CD8-positive, alpha-beta memory T cell (primary cell): ENCODE results near the gene DBNDD2. TPM values are rescaled to one million over a fixed set of nuclear protein-coding genes. Genes with fewer than 3 reads are reported as not detected.

Experiments used
- CTCF ChIA-PET: fragments of 350-600 bp; sonication (Branson Sonifier 250); formaldehyde crosslinking; loops from one replicate; lab custom pipeline; 2021; ENCODE audit warnings: antibody characterized with exemption; lab: Charles Lee
- POLR2A ChIA-PET: fragments of 350-600 bp; sonication (Branson Sonifier 250); formaldehyde crosslinking; loops from one replicate; lab custom pipeline; 2021; ENCODE audit warnings: antibody characterized with exemption; lab: Charles Lee
- DNase-seq, 5 donors: peaks; one replicate each; pipeline versions ENCODE4 v3.0.0 to v3.0.0-alpha.2; 2020 to 2022; ENCODE audit warnings: mixed read lengths in 1 of 5
- H3K27ac ChIP-seq: one replicate; pipeline ENCODE4 v1.7.0; 2013; ENCODE audit warnings: low read depth, mild to moderate bottlenecking, low read length, moderate library complexity
- H3K27me3 ChIP-seq: 2 replicates; pipeline ENCODE4 v1.7.0; 2013; ENCODE audit warnings: low read length, mild to moderate bottlenecking; ENCODE audit not compliant: insufficient read depth, poor library complexity, severe bottlenecking
- H3K36me3 ChIP-seq: 2 replicates; pipeline ENCODE4 v1.7.0; 2013; ENCODE audit warnings: mild to moderate bottlenecking, low read length, moderate library complexity; ENCODE audit not compliant: insufficient read depth
- H3K4me1 ChIP-seq: 2 replicates; pipeline ENCODE4 v1.7.0; 2013; ENCODE audit warnings: mild to moderate bottlenecking, low read length, moderate library complexity; ENCODE audit not compliant: insufficient read depth
- H3K4me3 ChIP-seq: 2 replicates; pipeline ENCODE4 v1.7.0; 2013; ENCODE audit warnings: mild to moderate bottlenecking, low read length
- H3K9me3 ChIP-seq: 2 replicates; pipeline ENCODE4 v1.7.0; 2013; ENCODE audit warnings: mild to moderate bottlenecking, low read length
- H3K27ac Mint-ChIP-seq, 8 donors: one replicate each; pipeline ENCODE4 v1.8.0; 2020 to 2021; ENCODE audit warnings: mixed read lengths in 8 of 8, mild to moderate bottlenecking in 6 of 8, inconsistent platforms in 3 of 8, moderate library complexity in 3 of 8
- H3K27me3 Mint-ChIP-seq, 2 donors: one replicate each; pipeline ENCODE4 v1.8.0; 2020 to 2021; ENCODE audit warnings: mixed read lengths in 2 of 2, mild to moderate bottlenecking in 1 of 2, moderate library complexity in 1 of 2
- H3K36me3 Mint-ChIP-seq, 3 donors: one replicate each; pipeline ENCODE4 v1.8.0; 2020 to 2021; ENCODE audit warnings: mixed read lengths in 3 of 3, inconsistent platforms in 1 of 3, mild to moderate bottlenecking in 1 of 3
- H3K4me1 Mint-ChIP-seq, 3 donors: one replicate each; pipeline ENCODE4 v1.8.0; 2020 to 2021; ENCODE audit warnings: mixed read lengths in 3 of 3, inconsistent platforms in 1 of 3, mild to moderate bottlenecking in 1 of 3
- H3K4me3 Mint-ChIP-seq, 7 donors: one replicate each; pipeline ENCODE4 v1.8.0; 2020 to 2021; ENCODE audit warnings: mixed read lengths in 7 of 7, mild to moderate bottlenecking in 6 of 7, moderate library complexity in 4 of 7, inconsistent platforms in 2 of 7
- H3K9me3 Mint-ChIP-seq, 5 donors: one replicate each; pipeline ENCODE4 v1.8.0; 2020 to 2022; ENCODE audit warnings: mixed read lengths in 5 of 5, mild to moderate bottlenecking in 3 of 5, moderate library complexity in 2 of 5, inconsistent platforms in 1 of 5
- polyA plus RNA-seq: library from polyadenylated mRNA; unstranded; fragments of 300-500 nt; fragmentation: Illumina TruSeq; gene quantifications from one replicate; pipeline ENCODE4 v1.2.3, GENCODE V29; 2021
- total RNA-seq, 2 experiments: library from RNA; stranded (reverse); gene quantifications; one replicate each; pipeline ENCODE4 v1.2.3, GENCODE V29; 2021

The DBNDD2 gene
- total RNA-seq (10 to 100 TPM; 11.3 to 12.6 TPM), polyA plus RNA-seq (15.2 TPM)

GRCh38 chr20:45407783-45408645, at the start of gene DBNDD2:
Gene DBNDD2, plus strand, starts transcription at chr20:45408289. Its CDS starts 179 bp downstream, at chr20:45408468.
- CTCF ChIA-PET, result interaction anchor here (0.9 to 2.2 kb wide), 6 partner anchors 8 to 46 kb away, joined by 3 to 15 read pairs (median 4); partner anchors contain the start of gene PIGT
- Mint-ChIP-seq H3K9me3 (no peaks in the 10 kb centered on the region), H3K4me1 (peaks cover 8 to 23% (median 17%) of the 10 kb centered on the region in 3 donors), H3K27ac (peak within 1 kb of the TSS; percentile 26 to 95 (median 76)), H3K4me3 (peak within 1 kb of the TSS; percentile 69 to 95 (median 79)), H3K36me3 (peaks cover 0 to 15% (median 10%) of the 10 kb centered on the region in 3 donors), H3K27me3 (peaks cover 0 to 3% of the 10 kb centered on the region in 2 donors)
- no peaks in the 10 kb centered on the region for H3K36me3 ChIP-seq
- POLR2A ChIA-PET, result interaction anchor here (0.9 to 3.5 kb wide), 2 partner anchors 8 to 44 kb away, joined by 8 to 25 read pairs; partner anchors contain the start of gene PIGT
- H3K4me1 ChIP-seq, result peaks cover 5% of the 10 kb centered on the region
- DNase-seq, result peak in 1 of 5 donors; percentile 43
- H3K27ac ChIP-seq, result peak within 1 kb of the TSS; percentile 57
- no peaks in the 10 kb centered on the region for H3K9me3 ChIP-seq
- no peak within 1 kb of the TSS for H3K4me3 ChIP-seq
- no peaks in the 10 kb centered on the region for H3K27me3 ChIP-seq

- Mint-ChIP-seq H3K4me3 (no peak overlapping the region), H3K27me3 (peaks cover 0 to 1% of the 10 kb centered on the region in 2 donors), H3K27ac (peak overlapping the region in 1 of 8 donors; percentile 6), H3K36me3 (peaks cover 0 to 12% (median 2%) of the 10 kb centered on the region in 3 donors), H3K4me1 (peaks cover 25 to 44% (median 41%) of the 10 kb centered on the region in 3 donors), H3K9me3 (no peaks in the 10 kb centered on the region)
- Histone ChIP-seq H3K27me3 (no peaks in the 10 kb centered on the region), H3K4me3 (no peak overlapping the region), H3K36me3 (no peaks in the 10 kb centered on the region), H3K4me1 (peaks cover 9% of the 10 kb centered on the region), H3K9me3 (no peaks in the 10 kb centered on the region), H3K27ac (no peak overlapping the region)
- ChIA-PET POLR2A (interaction anchor here (1.5 kb wide), 1 partner anchor 11 kb away, joined by 4 read pairs; the partner anchor contains the start of gene SDC4), CTCF (interaction anchor here (1.0 to 7.8 kb wide), 5 partner anchors 16 to 412 kb away, joined by 3 to 167 read pairs (median 57); partner anchors contain the start of gene TP53TG5)
- no peak for DNase-seq
Observed at GRCh38 chr20:45359069-45359405, 49.1 kb upstream of the DBNDD2 start.

GRCh38 chr20:45359406-45360148, 48.5 kb upstream of the DBNDD2 start:
- H3K4me1 Mint-ChIP-seq, result peaks cover 27 to 44% (median 43%) of the 10 kb centered on the region in 3 donors
- no peak overlapping the region for H3K27ac Mint-ChIP-seq
- H3K4me3 ChIP-seq, result no peak overlapping the region
- peaks cover 0 to 14% (median 2%) of the 10 kb centered on the region in 3 donors for H3K36me3 Mint-ChIP-seq
- H3K9me3 ChIP-seq, result no peaks in the 10 kb centered on the region
- H3K27me3 ChIP-seq, result no peaks in the 10 kb centered on the region
- ChIA-PET CTCF (interaction anchor here (1.0 to 7.8 kb wide), 5 partner anchors 15 to 411 kb away, joined by 3 to 167 read pairs (median 57); partner anchors contain the start of gene TP53TG5), POLR2A (interaction anchor here (1.5 kb wide), 1 partner anchor 12 kb away, joined by 4 read pairs; the partner anchor contains the start of gene SDC4)
- H3K4me1 ChIP-seq, result peaks cover 12% of the 10 kb centered on the region
- H3K27me3 Mint-ChIP-seq, result peaks cover 0 to 1% of the 10 kb centered on the region in 2 donors
- H3K9me3 Mint-ChIP-seq, result no peaks in the 10 kb centered on the region
- no peak overlapping the region for H3K4me3 Mint-ChIP-seq
- no peak overlapping the region for H3K27ac ChIP-seq
- no peak for DNase-seq
- no peaks in the 10 kb centered on the region for H3K36me3 ChIP-seq

GRCh38 chr20:45361793-45362192, 46.3 kb upstream of the DBNDD2 start:
- no peaks in the 10 kb centered on the region for H3K27me3 ChIP-seq
- peaks cover 15% of the 10 kb centered on the region for H3K36me3 ChIP-seq
- no peaks in the 10 kb centered on the region for H3K9me3 ChIP-seq
- DNase-seq, result no peak
- ChIA-PET POLR2A (interaction anchor here (3.7 kb wide), 1 partner anchor 11 kb away, joined by 66 read pairs; no protein-coding TSS in a partner anchor), CTCF (interaction anchor here (1.2 to 7.8 kb wide), 11 partner anchors 10 to 409 kb away, joined by 3 to 167 read pairs (median 9); partner anchors contain the start of genes PIGT, SDC4 and TP53TG5)
- Mint-ChIP-seq H3K27ac (no peak overlapping the region), H3K27me3 (peaks cover 0 to 1% of the 10 kb centered on the region in 2 donors), H3K36me3 (peaks cover 0 to 34% (median 5%) of the 10 kb centered on the region in 3 donors), H3K9me3 (no peaks in the 10 kb centered on the region), H3K4me1 (peaks cover 39 to 53% (median 47%) of the 10 kb centered on the region in 3 donors), H3K4me3 (no peak overlapping the region)
- peaks cover 30% of the 10 kb centered on the region for H3K4me1 ChIP-seq
- H3K27ac ChIP-seq, result no peak overlapping the region
- no peak overlapping the region for H3K4me3 ChIP-seq

GRCh38 chr20:45362804-45363610, 45.1 kb upstream of the DBNDD2 start, which contains the start of gene SYS1:
Gene SYS1, plus strand, starts transcription at chr20:45363156. Its CDS starts 376 bp downstream, at chr20:45363532.
- H3K36me3 ChIP-seq, result peaks cover 27% of the 10 kb centered on the region
- Mint-ChIP-seq H3K9me3 (no peaks in the 10 kb centered on the region), H3K27ac (peak within 1 kb of the TSS; percentile 95 to 100 (median 99)), H3K4me1 (peaks cover 44 to 54% (median 48%) of the 10 kb centered on the region in 3 donors), H3K36me3 (peaks cover 0 to 45% (median 8%) of the 10 kb centered on the region in 3 donors), H3K4me3 (peak within 1 kb of the TSS; percentile 90 to 99 (median 98)), H3K27me3 (peaks cover 0 to 1% of the 10 kb centered on the region in 2 donors)
- H3K27me3 ChIP-seq, result no peaks in the 10 kb centered on the region
- peak within 1 kb of the TSS; percentile 96 for H3K27ac ChIP-seq
- ChIA-PET CTCF (interaction anchor here (0.7 to 7.8 kb wide), 27 partner anchors 9 to 408 kb away, joined by 3 to 167 read pairs (median 5); partner anchors contain the start of genes PIGT, SDC4 and TP53TG5), POLR2A (interaction anchor here (0.6 to 3.7 kb wide), 11 partner anchors 10 to 90 kb away, joined by 3 to 66 read pairs (median 4); partner anchors contain the start of gene PIGT)
- peak within 1 kb of the TSS; percentile 92 for H3K4me3 ChIP-seq
- peaks cover 42% of the 10 kb centered on the region for H3K4me1 ChIP-seq
- DNase-seq, result peak; percentile 98 to 99 (median 99)
- no peaks in the 10 kb centered on the region for H3K9me3 ChIP-seq

GRCh38 chr20:45363611-45364492, 44.2 kb upstream of the DBNDD2 start:
- Mint-ChIP-seq H3K36me3 (peaks cover 0 to 52% (median 8%) of the 10 kb centered on the region in 3 donors), H3K9me3 (no peaks in the 10 kb centered on the region), H3K4me3 (peak overlapping the region; percentile 90 to 99 (median 98)), H3K27me3 (peaks cover 0 to 1% of the 10 kb centered on the region in 2 donors), H3K4me1 (peaks cover 52 to 57% (median 56%) of the 10 kb centered on the region in 3 donors), H3K27ac (peak overlapping the region; percentile 95 to 100 (median 99))
- Histone ChIP-seq H3K27ac (peak overlapping the region; percentile 96), H3K4me3 (peak overlapping the region; percentile 92), H3K9me3 (no peaks in the 10 kb centered on the region), H3K4me1 (peaks cover 50% of the 10 kb centered on the region), H3K36me3 (peaks cover 27% of the 10 kb centered on the region), H3K27me3 (no peaks in the 10 kb centered on the region)
- POLR2A ChIA-PET, result interaction anchor here (0.8 to 3.7 kb wide), 8 partner anchors 9 to 89 kb away, joined by 3 to 66 read pairs (median 6); partner anchors contain the start of genes DBNDD2 and PIGT
- no peak for DNase-seq
- CTCF ChIA-PET, result interaction anchor here (0.7 to 7.8 kb wide), 18 partner anchors 10 to 407 kb away, joined by 3 to 167 read pairs (median 6); partner anchors contain the start of genes PIGT and TP53TG5
